GM19455 (cell line): ENCODE measurements around the gene PERCC1.

Experiments
- ATAC-seq: cut with Tn5 transposase; IDR thresholded peaks from one replicate; pipeline ENCODE4 v1.9.1; 2021; ENCODE audit not compliant: unreplicated experiment

The PERCC1 gene

GRCh38 chr16:1430759-1431496, at the start of gene PERCC1:
Gene PERCC1 (plus strand): TSS chr16:1431078. CDS start chr16:1432594, 1,516 bp downstream.
- ATAC-seq, result no peak

DNA sequence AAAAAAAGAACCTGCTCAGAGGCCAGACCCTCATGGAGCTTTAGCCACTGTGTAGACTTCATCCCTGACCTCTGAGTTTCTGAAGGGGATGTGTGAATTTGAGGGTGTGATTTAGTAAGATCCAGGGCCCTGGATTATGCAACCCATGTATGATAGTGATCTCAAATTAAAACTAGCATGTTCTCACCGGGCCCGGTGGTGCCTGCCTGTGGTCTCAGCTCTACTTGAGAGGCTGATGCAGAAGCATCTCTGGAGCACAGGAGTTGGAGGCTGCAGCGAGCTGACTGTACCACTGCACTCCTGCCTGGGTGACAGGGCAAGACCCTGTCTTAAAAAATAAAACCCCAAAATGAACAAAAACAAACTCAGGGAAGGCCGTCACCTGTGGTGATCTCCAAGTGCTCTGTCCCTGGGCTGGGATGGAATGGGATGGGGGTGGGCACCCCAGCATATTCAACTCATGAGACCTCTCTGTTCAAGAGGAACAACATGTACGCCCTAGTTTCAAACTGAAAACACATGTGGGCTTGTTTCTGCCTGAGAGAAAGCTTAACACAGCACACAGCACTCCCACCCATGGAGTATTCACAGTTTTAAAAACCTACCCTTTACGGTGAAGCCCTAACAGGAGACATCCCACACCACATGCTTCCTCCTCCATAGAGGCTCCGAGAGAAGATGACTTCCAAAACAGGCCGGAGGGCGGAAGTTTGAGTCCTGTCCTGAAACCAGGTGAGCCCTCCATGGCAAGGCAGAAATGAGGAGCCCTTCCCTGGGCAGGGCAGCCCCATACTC, 49.1 kb upstream of the PERCC1 start:
- ATAC-seq, result no peak

DNA sequence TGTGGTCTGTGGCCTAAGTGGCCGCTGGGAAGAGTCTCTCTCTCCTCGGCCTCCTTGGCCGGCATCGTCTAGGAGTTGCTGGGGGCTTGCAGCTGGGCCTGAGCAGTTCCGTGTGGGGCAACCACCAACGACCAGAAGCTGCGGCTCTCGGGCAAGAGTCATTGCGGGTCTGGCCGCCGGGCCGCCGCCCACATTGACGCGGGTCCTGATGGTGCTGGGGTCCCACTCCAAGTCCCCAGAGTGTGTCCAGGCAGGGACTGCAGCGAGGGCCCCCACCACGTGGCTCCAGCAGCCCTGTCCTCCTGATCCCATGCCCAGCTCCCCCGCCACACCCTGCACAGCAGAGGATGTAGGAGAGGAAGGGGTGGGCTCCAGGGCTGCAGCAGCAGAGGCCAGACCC, 47.3 kb upstream of the PERCC1 start:
- no peak for ATAC-seq

DNA sequence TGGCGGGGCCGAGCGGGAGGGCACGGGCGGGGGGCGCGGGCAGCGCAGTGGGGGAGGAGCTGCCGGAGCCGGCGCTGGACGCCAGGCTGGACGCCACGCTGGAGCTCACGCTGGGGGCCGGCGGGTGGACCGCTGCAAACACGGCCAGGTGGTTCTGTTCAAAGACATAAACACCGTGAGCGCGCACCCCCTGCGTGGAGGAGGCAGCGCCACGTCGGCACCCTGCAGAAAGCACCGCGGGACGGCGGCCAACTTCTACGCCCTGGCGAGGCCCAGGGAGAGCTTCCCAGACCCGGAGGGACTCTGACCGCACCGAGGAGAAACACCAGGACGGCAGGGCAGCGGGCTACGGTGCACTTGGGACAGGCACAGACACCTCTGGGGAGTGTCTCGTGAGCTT, 45.6 kb upstream of the PERCC1 start:
- ATAC-seq, result no peak

DNA sequence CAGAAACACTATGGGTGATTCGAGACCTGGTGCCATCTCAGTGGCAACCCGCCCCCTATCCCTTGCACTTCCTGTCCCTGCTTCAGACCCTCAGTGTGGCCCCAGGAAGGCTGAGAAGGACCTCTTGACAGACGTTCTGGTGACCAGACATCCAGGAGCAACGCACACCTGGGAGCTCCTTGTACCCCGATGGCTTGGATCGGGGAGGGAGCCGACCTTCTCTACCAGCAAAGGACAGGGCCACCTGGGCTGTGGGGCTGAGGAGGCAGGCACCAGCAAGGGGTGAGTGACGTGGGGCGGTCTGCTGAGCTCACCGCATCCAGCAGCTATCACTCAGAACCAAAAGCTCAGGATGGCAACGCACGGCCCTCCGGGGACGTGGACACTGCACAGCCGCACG, 43.5 kb upstream of the PERCC1 start:
- ATAC-seq, result no peak

DNA sequence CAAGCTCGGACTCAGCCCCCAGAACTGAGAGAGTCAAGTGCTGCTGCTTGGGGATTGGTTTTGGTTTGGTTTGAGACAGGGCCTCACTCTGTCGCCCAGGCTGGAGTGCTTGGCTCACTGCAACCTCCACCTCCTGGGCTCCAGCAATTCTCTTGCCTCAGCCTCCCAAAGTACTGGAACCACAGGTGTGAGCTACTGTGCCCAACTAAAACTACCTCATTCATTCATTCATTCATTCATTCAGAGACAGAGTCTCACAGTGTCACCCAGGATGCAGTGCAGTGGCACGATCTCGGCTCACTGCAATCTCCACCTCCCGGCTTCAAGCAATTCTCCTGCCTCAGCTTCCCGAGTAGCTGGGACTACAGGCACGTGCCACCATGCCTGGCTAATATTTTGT, 41.1 kb upstream of the PERCC1 start:
- ATAC-seq, result no peak

DNA sequence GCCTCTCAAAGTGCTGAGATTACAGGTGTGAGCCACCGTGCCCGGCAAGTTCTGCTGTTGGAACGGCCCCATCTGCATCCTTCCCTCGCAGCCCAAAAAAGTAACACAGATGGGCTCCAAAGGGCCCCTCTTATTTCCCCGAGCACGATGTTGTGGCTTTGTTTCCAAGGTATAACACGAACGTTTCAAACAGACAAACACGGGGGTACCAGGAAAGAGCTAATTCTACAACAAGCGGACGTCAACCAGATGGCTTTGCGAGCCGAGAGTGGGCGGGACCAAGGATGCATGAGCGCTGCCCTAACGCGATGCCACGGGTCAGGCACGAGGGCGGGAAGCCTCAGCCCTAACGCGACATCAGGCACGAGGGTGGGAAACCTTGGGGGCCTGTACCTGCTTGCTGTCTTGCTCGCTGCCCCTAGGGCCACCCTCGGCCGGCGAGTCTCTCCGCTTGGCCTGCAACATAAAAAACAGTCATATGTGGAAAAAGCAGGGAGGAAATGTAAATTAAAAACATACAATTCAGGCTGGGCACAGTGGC, 40.6 kb upstream of the PERCC1 start:
- no peak for ATAC-seq

DNA sequence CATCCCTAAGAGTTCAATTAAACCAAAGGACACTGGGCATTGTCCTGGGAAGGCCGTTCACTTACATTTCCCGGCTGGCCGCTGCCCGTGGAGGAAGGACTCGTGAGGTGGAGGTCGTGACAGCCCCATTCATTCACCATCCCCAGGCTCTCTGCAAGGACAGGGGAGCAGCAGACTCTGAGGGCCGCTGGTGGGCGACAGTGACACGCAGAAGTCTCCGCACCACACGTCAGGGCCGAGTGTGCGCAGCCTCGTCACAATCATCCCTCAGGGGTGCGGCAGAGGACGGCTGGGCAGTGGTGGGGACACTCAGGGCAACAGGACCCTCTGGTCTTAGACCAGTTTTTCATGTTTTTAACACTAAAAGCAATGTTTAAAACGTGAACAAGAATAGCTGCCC, 38.1 kb upstream of the PERCC1 start:
- no peak for ATAC-seq

GRCh38 chr16:1393613-1394176, 37.2 kb upstream of the PERCC1 start:
- no peak for ATAC-seq

- ATAC-seq, result no peak
Measured at GRCh38 chr16:1394367-1394951, 36.4 kb upstream of the PERCC1 start.

DNA sequence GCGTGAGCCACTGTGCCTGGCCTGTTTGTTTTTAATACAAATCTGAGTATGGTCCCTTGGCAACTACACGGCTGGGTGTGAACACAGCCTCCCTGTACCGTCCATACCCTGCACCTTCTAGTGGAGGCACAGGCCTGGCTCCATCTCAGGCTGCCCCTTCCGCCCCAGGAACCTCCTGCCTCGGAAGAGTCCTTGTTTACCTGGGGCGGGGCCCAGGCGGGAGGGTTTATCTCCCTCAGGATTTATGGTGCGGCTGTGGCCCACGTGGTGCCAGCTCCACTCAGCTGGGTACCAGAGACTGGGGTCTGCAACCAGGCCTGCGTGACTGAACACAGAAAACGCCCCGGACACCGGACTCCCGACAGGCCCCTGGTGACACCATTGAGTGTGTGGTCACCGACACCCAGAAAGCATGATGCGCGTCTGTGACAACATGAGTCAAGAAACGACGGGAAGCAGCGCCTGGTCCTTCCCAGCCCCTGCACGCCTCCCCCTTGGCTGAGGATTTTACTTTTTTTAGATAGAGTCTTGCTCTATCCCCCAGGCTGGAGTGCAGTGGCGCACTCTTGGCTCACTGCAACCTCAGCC, 35.3 kb upstream of the PERCC1 start:
- ATAC-seq, result no peak

DNA sequence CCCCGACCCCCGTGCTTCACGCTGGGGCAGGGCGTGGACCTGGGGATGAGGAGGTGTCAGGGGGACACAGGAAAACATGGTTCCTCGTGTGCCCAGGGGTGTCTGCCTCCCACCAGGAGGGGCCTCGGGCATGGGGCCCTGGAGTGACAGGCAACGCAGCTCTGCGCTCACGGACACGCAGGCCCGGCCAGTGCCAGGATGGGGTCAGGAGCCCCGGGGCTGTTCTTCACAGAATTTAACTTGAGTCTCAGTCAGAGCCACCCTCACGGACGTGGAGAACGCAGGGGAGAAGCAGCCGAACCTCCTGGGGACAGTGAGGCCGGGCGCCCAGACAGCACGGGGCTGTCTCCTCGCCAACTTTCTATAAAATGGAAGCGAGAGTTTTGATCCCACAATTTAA, 33.1 kb upstream of the PERCC1 start:
- no peak for ATAC-seq

GRCh38 chr16:1398351-1398750, 32.5 kb upstream of the PERCC1 start:
- ATAC-seq, result no peak

- ATAC-seq, result no peak
Measured at GRCh38 chr16:1398826-1399581, 31.9 kb upstream of the PERCC1 start.

DNA sequence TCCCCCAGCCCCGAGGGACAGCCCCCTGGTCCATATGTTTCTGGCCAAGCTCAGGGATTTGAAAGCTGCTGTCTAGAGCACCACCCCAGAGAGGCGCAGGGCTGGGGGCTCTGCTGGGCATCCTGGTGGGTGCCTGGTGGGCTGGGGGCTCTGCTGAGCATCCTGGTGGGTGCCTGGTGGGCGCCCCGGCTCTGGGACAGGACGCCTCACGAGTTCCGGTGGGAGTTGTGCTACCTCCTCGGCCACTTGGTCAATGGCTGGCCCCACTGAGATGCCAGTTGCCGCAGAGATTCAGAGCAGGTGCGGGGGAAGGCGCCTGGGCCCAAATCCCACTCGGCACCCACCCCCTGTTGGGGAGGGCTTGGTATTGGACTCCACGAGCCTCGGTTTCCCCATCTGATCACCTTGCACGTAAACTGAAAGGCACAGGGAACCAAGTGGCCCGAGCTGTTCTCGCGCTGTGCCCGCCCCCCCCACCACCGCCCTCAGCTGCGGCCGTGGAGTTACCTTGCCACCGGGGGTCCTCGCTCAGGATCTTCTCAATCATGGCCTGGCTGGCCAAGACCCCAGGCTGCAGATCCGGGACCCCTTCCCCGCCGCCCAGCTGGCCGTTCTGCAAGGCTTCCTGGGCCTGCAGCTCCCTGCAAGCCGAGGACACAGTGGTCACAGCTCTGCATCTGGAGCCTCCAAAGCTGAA, 29.7 kb upstream of the PERCC1 start:
- no peak for ATAC-seq

DNA sequence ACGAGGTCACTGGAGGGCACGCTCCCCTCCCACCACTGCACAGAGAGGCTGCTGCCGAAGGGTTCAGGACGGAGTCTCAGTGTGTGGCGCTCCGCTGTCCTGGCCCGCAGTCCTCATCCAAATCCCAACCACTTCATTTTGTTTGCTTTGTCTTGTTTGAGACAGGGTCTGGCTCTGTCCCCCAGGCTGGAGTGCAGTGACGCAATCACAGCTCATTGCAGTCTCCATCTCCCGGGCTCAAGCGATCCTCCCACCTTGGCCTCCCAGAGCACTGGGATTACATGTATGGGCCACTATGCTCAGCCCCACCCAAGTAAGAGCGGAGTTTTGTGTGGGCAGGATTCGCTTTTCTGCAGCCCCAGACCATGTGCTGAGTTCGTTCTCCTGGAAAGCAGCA, 29.1 kb upstream of the PERCC1 start:
- ATAC-seq, result no peak

DNA sequence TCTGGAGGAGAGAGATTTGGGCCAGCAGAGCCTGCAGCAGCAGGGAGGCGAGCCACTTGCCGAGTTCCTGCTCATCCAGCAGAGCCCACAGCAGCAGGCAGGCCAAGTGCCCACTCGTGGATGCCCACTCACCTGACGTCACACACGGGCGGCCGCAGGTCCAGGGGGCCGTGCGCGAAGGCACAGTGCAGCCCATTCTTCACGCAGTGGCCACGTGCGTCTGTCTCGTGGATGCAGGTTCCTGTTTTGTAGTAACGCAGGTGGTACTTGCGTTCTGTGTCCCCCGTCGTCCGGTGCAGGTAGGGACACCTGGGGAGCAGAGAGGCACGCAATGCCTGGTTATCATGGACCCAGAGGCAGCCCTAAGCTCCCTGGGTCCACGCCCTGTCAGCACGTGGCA, 27.8 kb upstream of the PERCC1 start:
- no peak for ATAC-seq

DNA sequence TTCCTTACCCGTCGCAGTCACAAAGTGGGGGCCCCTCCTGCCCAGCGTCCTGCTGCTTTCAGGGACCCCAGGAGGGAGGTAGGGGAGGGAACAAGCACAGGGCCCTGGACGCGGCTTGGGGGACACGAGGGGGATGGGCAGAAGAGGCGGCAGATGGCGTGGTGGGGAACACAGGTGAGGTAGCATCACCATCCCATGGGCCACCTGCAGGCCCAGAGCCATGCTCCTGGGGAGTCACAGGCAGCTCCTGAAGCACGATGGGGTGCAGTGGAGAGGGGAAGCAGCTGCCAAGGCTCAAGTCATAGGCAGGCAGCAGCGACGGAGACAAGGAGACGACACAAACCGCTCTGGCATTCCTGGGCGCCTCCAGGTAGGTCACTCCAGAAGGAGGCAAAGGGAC, 27.1 kb upstream of the PERCC1 start:
- no peak for ATAC-seq

DNA sequence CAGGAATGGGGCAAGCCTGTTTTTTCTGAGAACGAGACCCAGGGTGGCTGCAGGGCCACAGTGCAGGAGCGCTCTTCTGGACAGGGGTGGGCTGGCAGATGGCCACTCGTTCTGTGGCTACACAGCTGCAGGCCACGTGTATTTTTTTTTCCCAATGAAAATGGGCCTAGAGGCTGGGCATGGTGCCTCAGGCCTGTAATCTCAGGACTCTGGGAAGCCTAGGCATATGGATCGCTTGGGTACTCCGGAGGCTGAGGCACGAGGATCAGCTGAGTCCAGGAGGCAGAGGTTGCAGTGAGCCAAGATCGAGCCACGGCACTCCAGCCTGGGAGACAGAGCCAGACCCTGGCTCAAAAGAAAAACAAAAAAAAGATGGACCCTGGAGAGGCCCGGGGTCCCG, 23.1 kb upstream of the PERCC1 start:
- ATAC-seq, result peak; percentile 32
